Upper lobe of left lung (tissue), 6 donors: ENCODE measurements around the gene TMEM269. TPM values are rescaled to one million over a fixed set of nuclear protein-coding genes. Genes with fewer than 3 reads are reported as not detected.

Experiments
- ATAC-seq, 2 donors: fragments of 200-7000 bp; cut with Tn5 transposase; one replicate each; pipeline ENCODE4 v1.9.1; 2022; ENCODE audit warnings: mild to moderate bottlenecking in 2 of 2, moderate library complexity in 2 of 2; ENCODE audit not compliant: low FRiP score in 2 of 2
- DNase-seq, 2 donors: peaks; one replicate each; pipeline ENCODE4 v3.0.0-alpha.2; 2019 to 2020
- H3K27ac ChIP-seq, 4 donors: fragments of 200-600 bp; sonication (generic); one replicate each; pipeline ENCODE4 v1.5.1; 2016 to 2019
- H3K27me3 ChIP-seq, 4 donors: fragments of 200-600 bp; sonication (generic); one replicate each; pipeline ENCODE4 v1.5.1; 2017 to 2019
- H3K36me3 ChIP-seq, 4 donors: fragments of 200-600 bp; sonication (generic); one replicate each; pipeline ENCODE4 v1.5.1; 2016 to 2019
- H3K4me1 ChIP-seq, 4 donors: fragments of 200-600 bp; sonication (generic); one replicate each; pipeline ENCODE4 v1.5.1; 2018 to 2019
- H3K4me3 ChIP-seq, 4 donors: fragments of 200-600 bp; sonication (generic); one replicate each; pipeline ENCODE4 v1.5.1; 2017 to 2019; ENCODE audit warnings: mild to moderate bottlenecking in 2 of 4, moderate library complexity in 1 of 4
- H3K9me3 ChIP-seq, 4 donors: fragments of 200-600 bp; sonication (generic); one replicate each; pipeline ENCODE4 v1.5.1; 2018 to 2019
- EP300 ChIP-seq, 4 donors: sonication (generic); formaldehyde crosslinking; IDR thresholded peaks; one replicate each; pipeline ENCODE4 v1.5.1; 2017; ENCODE audit warnings: antibody characterized with exemption in 4 of 4, control low read depth in 2 of 4
- POLR2A ChIP-seq, 4 donors: fragments of 450-650 bp; IDR thresholded peaks; one replicate each; pipeline ENCODE4 v1.5.1; 2016 to 2017; ENCODE audit warnings: antibody characterized with exemption in 4 of 4, mild to moderate bottlenecking in 2 of 4
- POLR2AphosphoS5 ChIP-seq, 2 donors: sonication (generic); formaldehyde crosslinking; IDR thresholded peaks; one replicate each; pipeline ENCODE4 v1.5.1; 2017; ENCODE audit warnings: antibody characterized with exemption in 2 of 2
- WGBS, 2 donors: methylation state at CpG; one replicate each; pipeline ENCODE4 v1.1.5; 2017 to 2018; 5-methylcytosine and 5-hydroxymethylcytosine counted together
- total RNA-seq, 6 donors: library from RNA; depleted of rRNA in 4 of 6; stranded (reverse); fragments of >200 nt in 4 of 6; gene quantifications; one replicate each; pipeline versions ENCODE4 v1.1.0 to v1.2.1, GENCODE V29; 2016 to 2021
- TF ChIP-seq, protein P1 (sequence below), 6 experiments: fragments of 450-650 bp in 4 of 6; fragments of 200-600 bp in 2 of 6; sonication (generic) in 2 of 6; IDR thresholded peaks; one replicate each; pipeline ENCODE4 v1.5.1; 2016 to 2019; ENCODE audit warnings: antibody characterized with exemption in 6 of 6
- donor health status: DM: no; HTN: no; CAD: no; lungs with moderate emphysema.
- donor health status: DM: no; HTN: yes; CAD: no; lungs with severe emphysema.

TMEM269 gene
- total RNA-seq, 6 donors from 2014 or later, result 0.07 to 2.1 (median 0.14) TPM; not detected in 2

DNA sequence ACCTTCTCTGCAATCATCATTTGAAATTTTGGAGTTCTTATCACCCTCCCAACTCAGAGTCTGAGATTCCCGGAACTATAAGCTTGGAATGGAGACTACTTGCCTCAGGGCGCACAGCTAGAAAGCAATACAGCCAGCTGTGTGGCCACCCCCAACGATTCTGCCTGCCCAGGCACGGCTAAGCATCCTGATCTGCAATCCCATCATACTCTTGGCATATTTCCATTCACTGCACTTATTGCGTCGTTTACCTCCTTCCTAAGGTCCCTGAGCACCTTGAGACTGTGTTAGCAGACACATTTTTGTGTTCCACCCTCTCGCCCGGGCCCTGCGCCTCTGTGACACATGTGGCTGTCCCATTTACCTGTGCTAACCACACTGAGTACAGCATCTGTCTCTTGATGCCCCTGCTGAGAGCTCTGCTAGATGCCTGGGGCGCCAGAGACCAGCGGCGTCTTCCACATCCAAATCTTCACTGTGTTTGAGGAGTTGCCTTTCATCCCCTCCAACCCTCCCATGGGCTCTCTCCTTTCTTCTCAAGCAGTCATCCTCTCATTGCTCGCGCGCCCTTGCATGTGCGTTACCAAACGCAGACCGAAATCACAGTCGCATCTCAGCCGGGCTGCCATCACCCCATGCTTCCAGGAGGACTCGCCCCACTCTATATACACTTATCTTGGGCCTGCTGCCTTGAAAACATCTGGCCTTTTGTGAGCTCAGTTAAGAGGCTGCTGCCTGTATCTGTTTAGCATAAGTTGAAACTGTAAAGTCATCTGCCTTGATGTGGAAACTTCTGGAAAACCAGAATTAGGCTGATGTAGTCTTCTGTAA, 41.3 kb upstream of the TMEM269 start:
- no peaks in the 10 kb centered on the region for H3K9me3 ChIP-seq
- DNase-seq, result no peak
- H3K4me1 ChIP-seq, result no peaks in the 10 kb centered on the region
- H3K4me3 ChIP-seq, result no peak overlapping the region
- H3K36me3 ChIP-seq, result peaks cover 10 to 31% (median 17%) of the 10 kb centered on the region in 4 donors
- no peaks in the 10 kb centered on the region for H3K27me3 ChIP-seq
- no peak for ATAC-seq
- H3K27ac ChIP-seq, result no peak overlapping the region
- no peak for TF ChIP-seq POLR2AphosphoS5 (IDR thresholded peaks at IDR 0.05)
- TF ChIP-seq EP300 (IDR thresholded peaks at IDR 0.05), result no peak
- TF ChIP-seq, protein P1, sequence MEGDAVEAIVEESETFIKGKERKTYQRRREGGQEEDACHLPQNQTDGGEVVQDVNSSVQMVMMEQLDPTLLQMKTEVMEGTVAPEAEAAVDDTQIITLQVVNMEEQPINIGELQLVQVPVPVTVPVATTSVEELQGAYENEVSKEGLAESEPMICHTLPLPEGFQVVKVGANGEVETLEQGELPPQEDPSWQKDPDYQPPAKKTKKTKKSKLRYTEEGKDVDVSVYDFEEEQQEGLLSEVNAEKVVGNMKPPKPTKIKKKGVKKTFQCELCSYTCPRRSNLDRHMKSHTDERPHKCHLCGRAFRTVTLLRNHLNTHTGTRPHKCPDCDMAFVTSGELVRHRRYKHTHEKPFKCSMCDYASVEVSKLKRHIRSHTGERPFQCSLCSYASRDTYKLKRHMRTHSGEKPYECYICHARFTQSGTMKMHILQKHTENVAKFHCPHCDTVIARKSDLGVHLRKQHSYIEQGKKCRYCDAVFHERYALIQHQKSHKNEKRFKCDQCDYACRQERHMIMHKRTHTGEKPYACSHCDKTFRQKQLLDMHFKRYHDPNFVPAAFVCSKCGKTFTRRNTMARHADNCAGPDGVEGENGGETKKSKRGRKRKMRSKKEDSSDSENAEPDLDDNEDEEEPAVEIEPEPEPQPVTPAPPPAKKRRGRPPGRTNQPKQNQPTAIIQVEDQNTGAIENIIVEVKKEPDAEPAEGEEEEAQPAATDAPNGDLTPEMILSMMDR (IDR thresholded peaks at IDR 0.05), result no peak
- TF ChIP-seq POLR2A (IDR thresholded peaks at IDR 0.05), result no peak
- 75 to 87% methylated on average over 21 of the region's 21 CpGs for WGBS, 2 donors

DNA sequence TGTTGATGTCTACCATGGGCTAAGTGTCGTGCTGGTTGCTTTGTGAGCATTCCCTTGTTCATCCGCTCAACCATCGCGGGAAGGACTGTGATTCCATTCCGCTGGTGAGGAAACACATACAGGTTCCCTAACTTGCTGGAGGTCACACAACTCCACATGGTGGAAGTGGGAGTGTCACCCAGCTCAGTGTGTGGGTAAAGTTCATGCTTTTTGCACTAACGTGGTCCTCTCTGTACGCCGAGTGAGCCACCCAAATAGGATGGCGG, 40.7 kb upstream of the TMEM269 start:
- TF ChIP-seq, protein P1 (IDR thresholded peaks at IDR 0.05), result no peak
- TF ChIP-seq POLR2AphosphoS5 (IDR thresholded peaks at IDR 0.05) (no peak), POLR2A (IDR thresholded peaks at IDR 0.05) (no peak), EP300 (IDR thresholded peaks at IDR 0.05) (no peak)
- ATAC-seq (no peak), DNase-seq (no peak)
- Histone ChIP-seq H3K36me3 (peaks cover 10 to 36% (median 18%) of the 10 kb centered on the region in 4 donors), H3K4me3 (no peak overlapping the region), H3K27ac (no peak overlapping the region), H3K4me1 (no peaks in the 10 kb centered on the region), H3K27me3 (no peaks in the 10 kb centered on the region), H3K9me3 (no peaks in the 10 kb centered on the region)
- 92 to 95% methylated on average over 9 of the region's 9 CpGs for WGBS, 2 donors

DNA sequence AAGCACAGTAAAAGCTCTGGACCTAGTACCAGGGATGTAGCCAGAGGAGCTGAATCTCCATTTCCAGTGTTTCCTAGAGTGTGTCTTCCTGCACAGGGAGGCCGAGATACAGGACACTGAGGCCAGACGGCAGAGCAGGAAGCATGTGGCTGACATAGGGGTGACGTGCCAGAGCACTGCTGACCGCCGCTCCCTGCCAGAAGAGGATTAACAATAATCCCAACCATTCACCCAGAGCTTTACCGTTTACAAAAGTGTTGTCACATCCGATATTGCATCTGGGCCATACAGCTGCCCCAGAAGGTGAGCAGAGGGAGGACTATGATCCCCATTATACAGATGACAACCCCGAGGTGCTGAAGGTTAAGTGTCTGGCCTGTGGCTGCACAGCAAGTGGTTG, 38.9 kb upstream of the TMEM269 start:
- H3K27me3 ChIP-seq, result no peaks in the 10 kb centered on the region
- H3K9me3 ChIP-seq, result no peaks in the 10 kb centered on the region
- H3K4me3 ChIP-seq, result no peak overlapping the region
- 90 to 93% methylated on average over 8 of the region's 8 CpGs for WGBS, 2 donors
- H3K36me3 ChIP-seq, result peaks cover 15 to 50% (median 30%) of the 10 kb centered on the region in 4 donors
- TF ChIP-seq POLR2A (IDR thresholded peaks at IDR 0.05) (no peak), EP300 (IDR thresholded peaks at IDR 0.05) (no peak), POLR2AphosphoS5 (IDR thresholded peaks at IDR 0.05) (no peak)
- TF ChIP-seq, protein P1 (IDR thresholded peaks at IDR 0.05), result no peak
- DNase-seq (no peak), ATAC-seq (no peak)
- no peaks in the 10 kb centered on the region for H3K4me1 ChIP-seq
- H3K27ac ChIP-seq, result no peak overlapping the region

DNA sequence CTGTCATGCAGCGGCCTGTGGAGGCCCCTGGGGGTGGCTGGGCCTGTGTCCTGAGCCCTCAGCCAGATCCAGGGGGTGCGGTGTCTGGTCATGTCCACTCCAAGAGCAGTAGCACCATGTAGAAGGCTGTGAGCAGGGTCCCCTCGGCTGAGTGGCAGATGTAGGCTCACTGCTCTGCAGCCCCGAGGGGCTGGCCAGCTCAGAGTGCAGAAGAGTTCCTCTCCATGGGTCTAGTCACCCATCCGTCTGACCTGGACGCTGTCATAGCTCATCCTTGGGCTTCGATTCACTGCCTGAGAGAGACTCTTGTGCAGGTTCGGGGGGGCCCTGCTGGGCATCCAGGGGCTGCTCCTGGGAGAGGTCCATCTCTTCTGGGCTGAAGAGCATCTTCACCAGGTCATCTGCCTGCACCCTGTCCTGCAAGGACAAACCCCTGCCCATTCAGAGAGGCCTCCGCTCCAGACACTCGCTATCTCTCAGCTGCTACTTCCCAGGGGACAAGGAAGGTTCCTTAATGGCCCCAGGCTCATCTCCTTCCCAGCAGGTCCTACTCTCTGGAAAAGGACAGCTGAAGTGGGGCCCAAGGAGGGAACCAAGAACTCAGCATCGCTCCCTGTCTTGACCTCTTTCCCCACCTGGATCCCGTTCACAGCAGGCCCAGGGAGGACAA, 38.2 kb upstream of the TMEM269 start:
- no peak overlapping the region for H3K4me3 ChIP-seq
- no peaks in the 10 kb centered on the region for H3K4me1 ChIP-seq
- no peak for TF ChIP-seq EP300 (IDR thresholded peaks at IDR 0.05)
- TF ChIP-seq POLR2A (IDR thresholded peaks at IDR 0.05), result no peak
- TF ChIP-seq, protein P1 (IDR thresholded peaks at IDR 0.05), result no peak
- TF ChIP-seq POLR2AphosphoS5 (IDR thresholded peaks at IDR 0.05), result no peak
- peaks cover 15 to 51% (median 31%) of the 10 kb centered on the region in 4 donors for H3K36me3 ChIP-seq
- DNase-seq, result peak in 1 of 2 donors; percentile 36
- no peaks in the 10 kb centered on the region for H3K9me3 ChIP-seq
- ATAC-seq, result no peak
- WGBS, 2 donors, result 94 to 95% methylated on average over 7 to 12 of the region's 12 CpGs
- H3K27ac ChIP-seq, result no peak overlapping the region
- no peaks in the 10 kb centered on the region for H3K27me3 ChIP-seq
